A549 treated with CpdA at 1 μM for 4 hours (cell line): ENCODE measurements around the gene TMEM171. TPM values are rescaled to one million over a fixed set of nuclear protein-coding genes. Genes with fewer than 3 reads are reported as not detected.

ENCODE experiments used
- total RNA-seq: library from RNA; stranded (reverse); fragments of 200-300 nt; extraction: Qiagen RNA extraction; gene quantifications from 5 replicates; pipeline ENCODE4 v1.2.3, GENCODE V29; 2022; ENCODE audit warnings: low read depth

Gene TMEM171
- total RNA-seq: 3.9 to 6.9 TPM (median 4.9 TPM) in 5 replicates

GRCh38 chr5:73120222-73121118 is at the start of gene TMEM171:
Gene TMEM171 (plus strand): TSS chr5:73120575. CDS start chr5:73123374, 2,799 bp downstream.

DNA sequence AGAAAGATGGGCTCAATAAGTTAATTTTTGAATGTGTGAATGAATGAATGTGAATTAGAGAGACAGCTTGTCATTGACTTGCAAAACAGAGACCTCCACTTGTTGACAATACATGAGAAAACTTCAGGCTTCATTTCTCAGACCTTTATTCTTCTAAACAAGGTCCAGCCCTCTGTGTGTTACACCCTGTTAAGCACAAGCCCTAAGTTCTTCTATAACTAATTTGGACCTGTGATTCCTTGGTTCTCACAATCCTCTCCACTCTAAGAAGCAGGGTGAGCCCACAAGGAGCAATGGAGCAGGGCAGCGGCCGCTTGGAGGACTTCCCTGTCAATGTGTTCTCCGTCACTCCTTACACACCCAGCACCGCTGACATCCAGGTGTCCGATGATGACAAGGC is 52.6 kb downstream of the TMEM171 start, which contains the start of gene TMEM174:
Gene TMEM174 (plus strand): TSS at position 243 of the 400 bp plus-strand sequence. CDS start 51 bp downstream, at position 294.

Other genes starting within 250 kb of the TMEM171 start
- 8.2 to 13.9 TPM (median 13.5 TPM) in 5 replicates for gene FCHO2, start 164.5 kb upstream of the TMEM171 start, total RNA-seq
- not detected in 5 replicates for gene TMEM174, start 52.6 kb downstream of the TMEM171 start, total RNA-seq